SU-DHL-6 (cell line): ENCODE data around the gene DYTN.

Experiments used
- H2AFZ ChIP-seq: fragments of 200-600 bp; sonication (generic); 2 replicates; pipeline ENCODE4 v1.6.1; 2014; ENCODE audit warnings: low read depth, mild to moderate bottlenecking, moderate library complexity, mixed read lengths, antibody characterized with exemption, low read length; ENCODE audit not compliant: severe bottlenecking
- H3F3A ChIP-seq: fragments of 200-600 bp; shearing (Covaris generic); 2 replicates; pipeline ENCODE4 v1.6.0; 2016; ENCODE audit warnings: antibody characterized with exemption, mild to moderate bottlenecking; ENCODE audit not compliant: insufficient read depth
- H3K27ac ChIP-seq: fragments of 200-600 bp; sonication (generic); 2 replicates; pipeline ENCODE4 v1.5.1; 2016; ENCODE audit warnings: low read depth, mild to moderate bottlenecking, low read length, moderate library complexity, mixed read lengths
- H3K27me3 ChIP-seq: fragments of 200-600 bp; sonication (generic), shearing (Covaris generic); 2 replicates; pipeline ENCODE4 v1.6.0; 2014; ENCODE audit warnings: mild to moderate bottlenecking, low read length
- H3K36me3 ChIP-seq: fragments of 200-600 bp; sonication (generic); 2 replicates; pipeline ENCODE4 v1.6.1; 2014; ENCODE audit warnings: mild to moderate bottlenecking, low read length, mixed read lengths
- H3K4me2 ChIP-seq: fragments of 300-600, 200-600 bp; shearing (Covaris generic), sonication (generic); 2 replicates; pipeline ENCODE4 v1.6.0; 2014; ENCODE audit warnings: low read length, low read depth, mild to moderate bottlenecking; ENCODE audit not compliant: poor library complexity, severe bottlenecking
- H3K4me3 ChIP-seq: fragments of 200-600 bp; sonication (generic); 2 replicates; pipeline ENCODE4 v1.5.1; 2014; ENCODE audit warnings: antibody characterized with exemption, low read length, mild to moderate bottlenecking, mixed read lengths; ENCODE audit not compliant: insufficient read depth, poor library complexity, severe bottlenecking
- H3K79me2 ChIP-seq: fragments of 200-600 bp; sonication (generic); 2 replicates; pipeline ENCODE4 v1.6.1; 2014; ENCODE audit warnings: mild to moderate bottlenecking, low read length, moderate library complexity; ENCODE audit not compliant: insufficient read depth
- H3K9ac ChIP-seq: fragments of 200-600 bp; sonication (generic); 2 replicates; pipeline ENCODE4 v1.7.0; 2014; ENCODE audit warnings: mild to moderate bottlenecking, low read length
- H3K9me2 ChIP-seq: fragments of 200-600 bp; sonication (generic); replicated peaks from 2 replicates; pipeline ENCODE4 v1.6.1; 2014; ENCODE audit warnings: low read length; ENCODE audit not compliant: insufficient read depth
- H3K9me3 ChIP-seq: fragments of 200-600 bp; sonication (generic); 2 replicates; pipeline ENCODE4 v1.6.1; 2014; ENCODE audit warnings: low read length, mixed read lengths; ENCODE audit not compliant: insufficient read depth
- H4K20me1 ChIP-seq: fragments of 200-600 bp; sonication (generic); 2 replicates; pipeline ENCODE4 v1.6.1; 2014; ENCODE audit warnings: low read depth, mild to moderate bottlenecking, antibody characterized with exemption, low read length, moderate library complexity, mixed read lengths
- CTCF ChIP-seq: fragments of 200-600 bp; sonication (generic); IDR thresholded peaks from one replicate; pipeline ENCODE4 v1.5.1; 2017; ENCODE audit warnings: antibody characterized with exemption, mild to moderate bottlenecking, low read length, moderate library complexity; ENCODE audit not compliant: insufficient read depth, poor library complexity, severe bottlenecking
- EZH2phosphoT487 ChIP-seq: fragments of 200-600 bp; sonication (generic), shearing (Covaris generic); conservative IDR thresholded peaks from 2 replicates; pipeline ENCODE4 v1.6.1; 2018; ENCODE audit warnings: mild to moderate bottlenecking, antibody characterized with exemption, low read length, moderate library complexity, mixed read lengths

DYTN gene

DNA sequence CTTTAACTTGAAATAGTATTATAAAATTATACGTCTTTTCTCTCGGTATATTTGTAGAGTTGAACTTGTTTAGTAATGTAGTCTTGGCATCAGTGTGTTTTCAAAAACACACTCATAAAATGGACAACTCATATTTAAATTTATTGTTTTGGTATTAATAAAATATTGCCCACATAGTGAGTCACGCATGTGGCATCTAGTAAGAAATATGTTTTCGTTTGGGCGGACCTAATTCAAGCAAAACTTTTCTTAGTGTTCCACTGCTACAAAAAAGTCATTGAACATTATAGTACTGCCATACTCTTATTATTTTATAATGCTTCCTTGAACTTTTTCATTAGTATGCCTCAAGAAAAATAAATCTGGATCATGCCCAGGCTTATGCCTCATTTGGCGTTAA, 107.0 kb downstream of the DYTN start:
- Histone ChIP-seq H3F3A (no peaks in the 10 kb centered on the region), H3K9me3 (no peaks in the 10 kb centered on the region), H3K9me2 (no peaks in the 10 kb centered on the region), H3K27me3 (no peaks in the 10 kb centered on the region), H4K20me1 (no peaks in the 10 kb centered on the region), H3K4me2 (no peak overlapping the region), H2AFZ (no peak overlapping the region), H3K36me3 (no peaks in the 10 kb centered on the region), H3K4me3 (no peak overlapping the region), H3K9ac (no peak overlapping the region), H3K79me2 (no peaks in the 10 kb centered on the region), H3K27ac (no peak overlapping the region)
- TF ChIP-seq CTCF (no peak), EZH2phosphoT487 (no peak)

GRCh38 chr2:206610451-206610850, 107.7 kb downstream of the DYTN start:
- H3K79me2 ChIP-seq, result no peaks in the 10 kb centered on the region
- H3K9me2 ChIP-seq, result no peaks in the 10 kb centered on the region
- no peak overlapping the region for H3K4me3 ChIP-seq
- H3K9me3 ChIP-seq, result no peaks in the 10 kb centered on the region
- H3K27me3 ChIP-seq, result no peaks in the 10 kb centered on the region
- H3F3A ChIP-seq, result no peaks in the 10 kb centered on the region
- H3K9ac ChIP-seq, result no peak overlapping the region
- TF ChIP-seq EZH2phosphoT487 (no peak), CTCF (no peak)
- no peak overlapping the region for H3K4me2 ChIP-seq
- no peak overlapping the region for H2AFZ ChIP-seq
- no peaks in the 10 kb centered on the region for H3K36me3 ChIP-seq
- H4K20me1 ChIP-seq, result no peaks in the 10 kb centered on the region
- H3K27ac ChIP-seq, result no peak overlapping the region

DNA sequence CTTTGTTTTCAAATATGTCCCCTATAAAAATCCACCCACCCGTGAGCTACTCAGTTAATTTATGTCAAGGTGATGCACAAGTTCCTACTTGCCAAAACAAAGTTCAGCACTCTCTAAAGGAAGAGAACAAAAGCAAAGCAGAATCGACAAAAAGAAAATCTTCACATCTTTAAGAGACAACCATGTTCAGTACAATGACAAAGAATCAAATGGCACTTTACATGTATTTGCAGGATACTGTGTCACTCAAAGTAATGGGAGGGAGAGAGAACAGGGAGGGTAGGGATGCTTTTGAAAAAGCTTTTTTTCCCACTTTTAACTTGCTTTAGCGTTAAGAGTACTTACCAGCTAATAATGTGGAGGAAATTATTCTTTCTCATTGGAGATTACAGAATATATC, 115.0 kb downstream of the DYTN start:
- no peak overlapping the region for H3K27ac ChIP-seq
- no peaks in the 10 kb centered on the region for H3K9me3 ChIP-seq
- no peak for TF ChIP-seq EZH2phosphoT487
- H3K9me2 ChIP-seq, result no peaks in the 10 kb centered on the region
- H3F3A ChIP-seq, result no peaks in the 10 kb centered on the region
- no peak overlapping the region for H3K4me2 ChIP-seq
- H4K20me1 ChIP-seq, result no peaks in the 10 kb centered on the region
- H3K27me3 ChIP-seq, result no peaks in the 10 kb centered on the region
- no peaks in the 10 kb centered on the region for H3K36me3 ChIP-seq
- H3K4me3 ChIP-seq, result no peak overlapping the region
- H2AFZ ChIP-seq, result no peak overlapping the region
- no peaks in the 10 kb centered on the region for H3K79me2 ChIP-seq
- H3K9ac ChIP-seq, result no peak overlapping the region
